ENCODE data around the gene KLHL8.
"Not testable (repeated sequence)": the region's sequence is repeated elsewhere in the genome, so short reads cannot be mapped to it uniquely, and the experiment has no call there.

The KLHL8 gene

GRCh38 chr4:87227751-87228151, 7.3 kb upstream of the KLHL8 start:
- no peak for DNase-seq (ENCODE audit: low spot score)

GRCh38 chr4:87225936-87226335, 5.5 kb upstream of the KLHL8 start:
- DNase-seq (ENCODE audit: low spot score) = no peak

- DNase-seq (ENCODE audit: low spot score) = no peak
Measured at GRCh38 chr4:87224141-87224923, 3.9 kb upstream of the KLHL8 start.

- DNase-seq (ENCODE audit: low spot score) = no peak
Measured at GRCh38 chr4:87219632-87220093, 755 bp downstream of the KLHL8 start.

GRCh38 chr4:87217235-87217763, 3.1 kb downstream of the KLHL8 start:
- DNase-seq (ENCODE audit: low spot score) = not testable (repeated sequence)

GRCh38 chr4:87216469-87216868, 3.9 kb downstream of the KLHL8 start:
- DNase-seq (ENCODE audit: low spot score) = no peak

- no peak for DNase-seq (ENCODE audit: low spot score)
Measured at GRCh38 chr4:87213421-87214075, 6.9 kb downstream of the KLHL8 start.

DNA sequence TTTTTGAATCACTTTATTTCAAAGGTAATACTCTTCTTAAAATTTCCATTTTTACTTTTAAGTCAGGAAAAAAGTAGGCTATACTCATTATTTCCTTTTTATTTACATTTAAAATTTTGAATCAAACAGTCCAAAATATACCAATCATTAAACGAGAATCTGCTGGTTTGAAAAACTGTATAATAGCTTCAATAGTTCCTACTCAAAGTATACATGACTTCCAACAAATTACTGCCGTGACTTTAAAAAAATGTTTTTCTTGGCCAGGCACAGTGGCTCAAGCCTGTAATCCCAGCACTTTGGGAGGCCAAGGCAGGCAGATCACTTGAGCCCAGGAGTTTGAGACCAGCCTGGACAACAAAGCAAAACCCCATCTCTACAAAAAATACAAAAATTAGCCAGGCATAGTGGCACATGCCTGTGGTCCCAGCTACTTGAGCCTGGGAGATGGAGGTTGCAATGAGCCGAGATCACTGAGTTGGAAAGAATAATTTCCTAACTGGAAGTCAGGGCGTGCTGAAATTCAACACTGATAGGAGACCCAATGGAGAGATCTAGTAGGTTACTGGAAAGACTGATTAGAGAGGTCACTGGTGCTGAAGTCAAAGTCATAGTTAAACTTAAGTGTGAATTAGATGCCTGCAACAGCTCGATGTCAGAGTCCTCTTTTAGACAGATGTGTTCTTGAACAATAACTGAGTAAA, 9.0 kb downstream of the KLHL8 start:
- no peak for DNase-seq (ENCODE audit: low spot score)

DNA sequence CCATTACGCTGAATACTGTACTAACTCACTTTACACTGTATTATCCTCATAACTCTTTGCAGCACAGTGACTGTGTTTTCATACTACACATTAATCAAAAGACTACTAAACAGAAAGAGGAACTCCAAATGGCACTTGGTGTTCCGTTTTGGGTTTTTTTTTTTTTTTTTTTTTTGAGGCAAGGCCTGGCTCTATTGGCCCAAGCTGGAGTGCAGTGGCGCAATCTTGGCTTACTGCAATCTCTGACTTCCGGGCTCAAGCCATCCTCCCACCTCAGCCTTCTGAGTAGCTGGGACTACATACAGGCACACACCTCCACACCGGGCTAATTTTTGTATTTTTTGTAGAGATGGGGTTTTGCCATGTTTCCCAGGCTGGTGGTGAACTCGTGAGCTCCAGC, 10.7 kb downstream of the KLHL8 start:
- peak; percentile 48 for DNase-seq (ENCODE audit: low spot score)

DNA sequence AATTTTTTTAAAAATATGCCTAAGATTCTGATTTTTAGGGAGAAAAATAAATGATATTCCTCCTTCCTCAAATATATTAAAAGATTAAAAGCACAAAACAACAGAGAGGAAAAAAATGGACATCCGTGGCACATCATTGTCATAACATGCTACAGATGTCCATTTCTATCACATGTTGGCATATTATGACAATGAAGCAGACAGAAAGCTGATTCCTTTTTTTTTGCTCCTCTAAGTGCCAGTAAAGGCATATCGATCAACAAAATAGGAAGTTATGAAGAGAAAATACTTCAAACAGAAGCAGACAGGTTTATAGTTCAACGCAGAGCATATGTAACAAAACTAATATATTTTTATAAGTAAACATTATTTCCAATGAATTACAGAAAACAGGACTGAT, 11.2 kb downstream of the KLHL8 start:
- DNase-seq (ENCODE audit: low spot score) = no peak

GRCh38 chr4:87204559-87204958, 15.9 kb downstream of the KLHL8 start:
- no peak for DNase-seq (ENCODE audit: low spot score)

GRCh38 chr4:87196927-87197326, 23.5 kb downstream of the KLHL8 start:
- no peak for DNase-seq (ENCODE audit: low spot score)

DNA sequence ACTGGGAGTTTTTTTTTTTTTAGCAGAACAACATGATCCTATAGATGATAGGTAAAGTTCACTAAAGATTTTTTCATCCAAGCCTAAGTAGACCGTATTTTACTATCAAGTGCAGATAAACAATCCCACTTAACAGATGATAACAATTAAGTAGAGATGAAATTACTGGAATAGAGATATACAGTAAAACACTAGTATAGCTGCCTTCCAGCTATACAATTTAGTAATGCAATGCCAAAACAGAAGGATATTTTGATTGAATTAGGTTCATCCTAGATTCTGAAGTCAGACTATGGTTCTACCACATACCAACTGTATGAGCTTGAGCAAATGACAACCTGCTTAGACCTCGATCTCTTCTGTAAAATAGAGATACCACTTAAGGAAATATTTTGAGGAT, 24.3 kb downstream of the KLHL8 start:
- DNase-seq (ENCODE audit: low spot score) = no peak

DNA sequence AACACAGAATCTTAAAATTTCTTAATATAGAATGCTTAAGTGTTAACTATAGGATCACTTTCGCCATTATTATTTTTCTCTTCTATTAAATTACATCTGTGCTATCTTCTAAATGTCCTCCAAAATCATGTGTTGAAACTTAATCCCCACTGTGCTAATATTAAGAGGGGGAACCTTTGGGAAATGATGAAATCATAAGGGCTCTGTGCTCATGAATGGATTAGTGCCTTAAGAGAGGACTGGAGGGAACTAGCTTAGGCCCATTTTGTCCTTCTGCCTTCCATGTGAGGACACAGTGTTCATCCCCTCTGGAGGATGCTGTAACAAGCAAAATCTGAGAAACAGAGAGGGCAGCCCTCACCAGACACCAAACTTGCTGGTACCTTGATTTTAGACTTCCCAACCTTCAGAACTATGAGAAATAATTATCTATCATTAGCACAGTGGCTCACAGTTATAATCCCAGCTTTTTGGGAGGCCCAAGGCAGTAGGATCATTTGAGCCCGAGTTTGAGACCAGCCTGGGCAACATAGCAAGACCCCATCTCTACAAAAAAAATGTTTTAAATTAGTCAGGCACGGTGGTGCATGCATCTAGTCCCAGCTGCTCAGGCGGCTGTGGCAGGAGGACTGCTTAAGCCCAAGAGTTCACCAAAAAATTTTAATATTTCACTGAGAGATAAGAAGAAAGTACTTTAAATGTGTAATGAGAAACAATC, 26.3 kb downstream of the KLHL8 start:
- no peak for DNase-seq (ENCODE audit: low spot score)

DNA sequence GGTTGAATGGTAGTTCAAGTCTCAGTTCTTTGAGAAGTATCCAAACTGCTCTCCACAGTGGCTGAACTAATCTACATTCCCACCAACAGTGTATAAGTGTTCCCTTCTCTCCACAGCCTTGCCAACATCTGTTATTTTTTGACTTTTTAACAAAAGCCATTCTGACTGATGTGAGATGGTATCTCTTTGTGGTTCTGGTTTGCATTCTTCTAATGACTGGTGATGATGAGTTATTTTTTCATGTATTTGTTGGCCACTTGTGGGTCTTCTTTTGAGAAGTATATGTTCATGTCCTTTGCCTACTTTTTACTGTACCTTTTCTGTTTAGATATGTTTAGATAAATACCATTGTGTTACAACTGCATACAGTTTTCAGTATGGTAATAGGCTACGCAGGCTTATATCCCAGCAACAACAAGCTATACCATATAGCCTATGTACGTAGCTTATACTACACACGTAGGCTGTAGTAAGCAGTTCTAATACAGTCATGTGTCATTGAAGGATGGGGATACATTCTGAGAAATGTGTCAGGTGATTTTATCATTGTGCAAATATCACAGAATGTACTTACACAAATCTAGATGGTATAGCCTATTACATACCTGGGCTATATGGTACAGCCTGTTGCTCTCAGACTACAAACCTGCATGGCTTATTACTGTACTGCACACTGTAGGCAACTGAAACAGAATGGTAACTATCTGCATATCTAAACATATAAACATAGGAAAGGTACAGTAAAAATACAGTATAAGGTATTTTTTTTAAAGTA, 28.1 kb downstream of the KLHL8 start:
- DNase-seq (ENCODE audit: low spot score) = no peak

GRCh38 chr4:87188932-87189331, 31.5 kb downstream of the KLHL8 start:
- no peak for DNase-seq (ENCODE audit: low spot score)

GRCh38 chr4:87188048-87188447, 32.4 kb downstream of the KLHL8 start:
- no peak for DNase-seq (ENCODE audit: low spot score)

- DNase-seq (ENCODE audit: low spot score) = no peak
Measured at GRCh38 chr4:87185146-87185870, 35.1 kb downstream of the KLHL8 start.

DNA sequence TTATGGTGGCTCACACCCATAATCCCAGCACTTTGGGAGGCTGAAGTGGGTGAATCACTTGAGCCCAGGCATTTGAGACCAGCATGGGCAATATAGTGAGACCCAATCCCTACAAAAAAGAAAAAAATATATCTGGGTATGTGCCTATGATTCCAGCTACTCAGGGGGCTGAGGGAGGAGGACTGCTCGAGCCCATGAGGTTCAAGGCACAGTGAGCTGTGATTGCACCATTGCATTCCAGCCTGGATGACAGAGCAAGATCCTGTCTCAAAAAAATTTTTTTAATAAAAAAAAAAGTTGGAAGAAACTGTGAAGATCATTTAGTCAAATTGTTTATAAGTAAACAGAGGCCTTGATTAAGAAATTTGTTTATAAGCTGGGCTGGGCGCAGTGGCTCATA, 39.7 kb downstream of the KLHL8 start:
- no peak for DNase-seq (ENCODE audit: low spot score)

- DNase-seq (ENCODE audit: low spot score) = no peak
Measured at GRCh38 chr4:87179751-87180150, 40.7 kb downstream of the KLHL8 start.

DNA sequence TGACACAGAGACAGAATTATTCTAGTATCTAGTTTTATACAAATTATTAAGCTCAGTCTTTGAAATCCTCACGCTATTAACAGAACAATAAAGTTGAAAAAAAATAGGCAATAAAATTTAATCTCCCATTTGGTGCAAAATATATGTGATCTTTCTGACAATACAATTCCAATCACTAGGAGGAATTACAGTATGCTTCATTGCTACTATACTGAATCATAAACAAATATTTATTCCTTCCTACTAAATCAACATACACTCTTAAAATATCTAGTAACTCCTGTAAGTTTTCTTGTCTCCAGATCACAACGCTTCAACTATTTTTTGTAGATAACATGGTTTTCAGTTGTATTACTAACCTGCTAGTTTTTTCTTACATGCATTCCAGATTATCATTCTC, 45.7 kb downstream of the KLHL8 start:
- no peak for DNase-seq (ENCODE audit: low spot score)
